Testis (tissue), 2 donors: Measurements from ENCODE around the gene GPR176.

Experiments
- POLR2A ChIP-seq: fragments of 450-650 bp; IDR thresholded peaks from one replicate; pipeline ENCODE4 v1.6.1; 2017; ENCODE audit warnings: antibody characterized with exemption, mild to moderate bottlenecking, moderate library complexity
- TF ChIP-seq, protein P1 (sequence below), 3 experiments: fragments of 450-650 bp in 2 of 3; fragments of 200-600 bp in 1 of 3; sonication (generic) in 1 of 3; IDR thresholded peaks; one replicate each; pipeline ENCODE4 v1.5.1; 2016 to 2019; ENCODE audit warnings: antibody characterized with exemption in 3 of 3, mild to moderate bottlenecking in 2 of 3, moderate library complexity in 1 of 3

DNA sequence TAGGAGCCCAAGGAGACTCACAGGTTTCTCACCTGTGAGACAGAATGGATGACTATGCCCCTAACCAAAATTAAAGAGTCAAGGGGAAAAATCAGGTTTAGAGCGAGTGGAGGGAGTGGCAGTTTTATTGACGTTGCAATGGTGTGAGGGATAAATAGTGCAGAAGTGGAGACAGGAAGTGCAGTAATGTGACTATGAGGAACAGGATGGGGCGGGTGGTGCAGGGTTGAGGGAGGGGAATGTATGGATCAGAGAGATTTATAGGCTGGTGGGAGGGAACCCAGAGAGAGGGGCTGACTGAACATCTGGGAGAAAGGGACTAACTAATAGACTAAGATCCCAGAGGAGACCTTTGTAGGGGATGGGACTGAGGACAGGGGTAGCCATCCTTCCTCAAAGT, 40.3 kb upstream of the GPR176 start:
- TF ChIP-seq, protein P1, sequence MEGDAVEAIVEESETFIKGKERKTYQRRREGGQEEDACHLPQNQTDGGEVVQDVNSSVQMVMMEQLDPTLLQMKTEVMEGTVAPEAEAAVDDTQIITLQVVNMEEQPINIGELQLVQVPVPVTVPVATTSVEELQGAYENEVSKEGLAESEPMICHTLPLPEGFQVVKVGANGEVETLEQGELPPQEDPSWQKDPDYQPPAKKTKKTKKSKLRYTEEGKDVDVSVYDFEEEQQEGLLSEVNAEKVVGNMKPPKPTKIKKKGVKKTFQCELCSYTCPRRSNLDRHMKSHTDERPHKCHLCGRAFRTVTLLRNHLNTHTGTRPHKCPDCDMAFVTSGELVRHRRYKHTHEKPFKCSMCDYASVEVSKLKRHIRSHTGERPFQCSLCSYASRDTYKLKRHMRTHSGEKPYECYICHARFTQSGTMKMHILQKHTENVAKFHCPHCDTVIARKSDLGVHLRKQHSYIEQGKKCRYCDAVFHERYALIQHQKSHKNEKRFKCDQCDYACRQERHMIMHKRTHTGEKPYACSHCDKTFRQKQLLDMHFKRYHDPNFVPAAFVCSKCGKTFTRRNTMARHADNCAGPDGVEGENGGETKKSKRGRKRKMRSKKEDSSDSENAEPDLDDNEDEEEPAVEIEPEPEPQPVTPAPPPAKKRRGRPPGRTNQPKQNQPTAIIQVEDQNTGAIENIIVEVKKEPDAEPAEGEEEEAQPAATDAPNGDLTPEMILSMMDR (IDR thresholded peaks at IDR 0.05), result no peak
- no peak for TF ChIP-seq POLR2A
